GM20000 (cell line): ENCODE measurements around the gene PBRM1.

Experiments used
- DNase-seq: peaks from one replicate; pipeline ENCODE4 v3.0.0; 2012; ENCODE audit warnings: low spot score
- TF ChIP-seq, protein P1 (sequence below): IDR thresholded peaks from 2 replicates; pipeline ENCODE4 v1.5.1; 2012; ENCODE audit warnings: mild to moderate bottlenecking, control low read depth; ENCODE audit errors: extremely low read depth, missing control alignments

Gene PBRM1

GRCh38 chr3:52539010-52539653 is 146.6 kb downstream of the PBRM1 start:
- TF ChIP-seq, protein P1, sequence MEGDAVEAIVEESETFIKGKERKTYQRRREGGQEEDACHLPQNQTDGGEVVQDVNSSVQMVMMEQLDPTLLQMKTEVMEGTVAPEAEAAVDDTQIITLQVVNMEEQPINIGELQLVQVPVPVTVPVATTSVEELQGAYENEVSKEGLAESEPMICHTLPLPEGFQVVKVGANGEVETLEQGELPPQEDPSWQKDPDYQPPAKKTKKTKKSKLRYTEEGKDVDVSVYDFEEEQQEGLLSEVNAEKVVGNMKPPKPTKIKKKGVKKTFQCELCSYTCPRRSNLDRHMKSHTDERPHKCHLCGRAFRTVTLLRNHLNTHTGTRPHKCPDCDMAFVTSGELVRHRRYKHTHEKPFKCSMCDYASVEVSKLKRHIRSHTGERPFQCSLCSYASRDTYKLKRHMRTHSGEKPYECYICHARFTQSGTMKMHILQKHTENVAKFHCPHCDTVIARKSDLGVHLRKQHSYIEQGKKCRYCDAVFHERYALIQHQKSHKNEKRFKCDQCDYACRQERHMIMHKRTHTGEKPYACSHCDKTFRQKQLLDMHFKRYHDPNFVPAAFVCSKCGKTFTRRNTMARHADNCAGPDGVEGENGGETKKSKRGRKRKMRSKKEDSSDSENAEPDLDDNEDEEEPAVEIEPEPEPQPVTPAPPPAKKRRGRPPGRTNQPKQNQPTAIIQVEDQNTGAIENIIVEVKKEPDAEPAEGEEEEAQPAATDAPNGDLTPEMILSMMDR, result no peak
- DNase-seq, result no peak

DNA sequence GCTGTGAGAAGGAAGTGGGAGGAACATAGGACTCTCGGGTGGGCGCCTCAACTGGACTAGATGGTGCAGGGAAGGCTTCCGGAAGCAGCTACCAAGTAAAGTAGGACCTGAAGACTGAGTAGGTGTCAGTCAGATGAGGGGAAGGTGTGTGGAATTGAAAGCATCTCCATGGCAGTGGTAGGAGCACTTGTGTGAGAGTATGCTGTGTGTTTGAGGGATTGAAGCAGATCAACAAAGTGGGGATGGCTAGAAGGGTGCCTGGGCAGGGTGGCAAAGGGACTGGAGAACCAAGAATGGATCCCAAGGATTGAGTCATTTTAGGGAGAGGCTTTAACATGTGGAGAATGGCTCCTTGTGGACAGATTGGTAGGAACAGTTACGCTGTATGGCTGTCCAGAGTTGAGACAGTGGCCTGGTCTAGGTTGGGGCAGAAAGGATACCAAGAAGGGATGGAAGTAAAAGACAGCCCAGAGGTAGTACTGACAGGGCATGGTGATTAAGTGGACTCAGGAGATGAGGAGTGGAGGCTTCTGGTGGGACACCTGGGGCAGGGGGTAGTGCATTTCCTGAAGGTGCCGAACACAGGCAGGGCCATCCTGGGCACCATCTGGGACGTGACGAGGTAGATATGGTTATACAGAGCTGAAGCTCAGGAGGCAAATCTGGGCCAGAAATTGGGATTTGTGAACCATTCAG is 147.8 kb downstream of the PBRM1 start:
- TF ChIP-seq, protein P1, result no peak
- peak; percentile 18 for DNase-seq

DNA sequence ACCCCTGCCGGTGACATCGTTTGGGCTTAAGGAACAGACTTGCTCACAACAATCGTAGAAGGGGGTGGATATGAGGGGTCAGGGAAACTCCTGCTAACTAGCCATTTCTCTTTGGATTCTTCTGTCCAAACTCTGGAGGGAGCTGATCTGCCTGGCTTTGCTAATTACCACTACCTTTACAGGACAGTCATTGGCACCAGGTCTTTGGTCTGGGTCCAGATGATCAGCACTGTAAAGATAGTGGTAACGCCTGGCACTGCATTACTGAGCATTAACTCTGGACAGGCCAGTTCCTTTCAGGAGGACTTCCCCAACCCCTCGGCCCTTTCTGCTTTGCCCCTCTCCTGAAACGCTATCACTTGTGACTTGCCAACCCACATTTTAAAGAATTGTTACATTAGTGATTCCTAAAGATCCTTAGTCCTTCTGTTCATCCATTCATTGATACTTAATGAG is 148.5 kb downstream of the PBRM1 start:
- DNase-seq, result no peak
- TF ChIP-seq, protein P1, result no peak

- TF ChIP-seq, protein P1, result no peak
- peak; percentile 97 for DNase-seq
These were observed 149.1 kb downstream of the PBRM1 start, which contains the start of gene UQCC5 for GRCh38 chr3:52536369-52537164. Gene UQCC5 (plus strand): TSS chr3:52536605. CDS start chr3:52536756, 151 bp downstream.

GRCh38 chr3:52536112-52536368 is 149.7 kb downstream of the PBRM1 start:
- no peak for DNase-seq
- TF ChIP-seq, protein P1, result no peak

DNA sequence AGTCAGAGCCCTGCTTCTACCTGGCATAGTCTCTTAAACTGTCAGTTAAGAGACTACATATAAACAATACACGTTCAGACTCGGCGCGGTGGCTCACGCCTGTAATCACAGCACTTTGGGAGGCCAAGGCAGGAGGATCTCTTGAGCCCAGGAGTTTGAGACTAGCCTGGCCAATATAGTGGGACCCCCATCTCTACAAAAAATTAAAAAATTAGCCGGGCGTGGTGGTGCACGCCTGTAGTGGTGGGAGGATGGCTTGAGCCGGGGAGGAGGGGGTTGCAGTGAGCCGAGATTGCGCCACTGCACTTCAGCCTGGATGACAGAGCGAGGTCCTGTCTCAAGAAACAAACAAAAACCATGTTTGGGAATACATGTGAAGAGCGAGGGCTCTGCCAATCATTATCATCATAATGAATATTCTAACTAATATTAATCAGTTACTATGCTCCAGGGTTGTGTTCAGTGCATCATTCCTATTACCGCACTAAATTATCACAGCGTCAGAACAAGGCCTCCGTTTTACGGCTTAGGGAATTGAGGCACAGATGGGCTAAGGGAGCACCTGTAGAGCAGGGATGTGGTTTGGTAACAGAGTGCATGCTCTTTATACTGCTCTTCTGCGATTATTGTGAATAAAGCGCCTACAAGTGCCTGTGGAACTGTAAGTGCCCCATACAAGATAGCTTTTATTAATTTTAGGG is 150.2 kb downstream of the PBRM1 start:
- no peak for DNase-seq
- TF ChIP-seq, protein P1, result no peak
